Muscle of leg (tissue), 11 donors: ENCODE measurements around the gene CACNA2D2. TPM values are rescaled to one million over a fixed set of nuclear protein-coding genes. Genes with fewer than 3 reads are reported as not detected.

Experiments
- DNase-seq: peaks from one replicate; pipeline ENCODE4 v3.0.0; 2013
- H3K27ac ChIP-seq: one replicate; pipeline ENCODE4 v1.5.1; 2013; ENCODE audit warnings: mild to moderate bottlenecking, low read length, control low read depth
- H3K27me3 ChIP-seq: one replicate; pipeline ENCODE4 v1.6.1; 2013; ENCODE audit warnings: low read length; ENCODE audit not compliant: control insufficient read depth, insufficient read depth
- H3K36me3 ChIP-seq: one replicate; pipeline ENCODE4 v1.6.1; 2013; ENCODE audit warnings: low read length; ENCODE audit not compliant: control insufficient read depth, insufficient read depth
- H3K4me1 ChIP-seq: one replicate; pipeline ENCODE4 v1.6.1; 2013; ENCODE audit warnings: low read length; ENCODE audit not compliant: control insufficient read depth, insufficient read depth
- H3K4me3 ChIP-seq: one replicate; pipeline ENCODE4 v1.5.1; 2013; ENCODE audit warnings: low read length, control low read depth
- H3K9me3 ChIP-seq: replicated peaks from 2 replicates; pipeline ENCODE4 v1.6.1; 2013; ENCODE audit warnings: low read depth, low read length; ENCODE audit not compliant: control insufficient read depth
- WGBS: methylation state at CpG from one replicate; pipeline ENCODE4 v1.1.5; 2013; ENCODE audit warnings: missing lambda C conversion rate; ENCODE audit not compliant: insufficient coverage; 5-methylcytosine and 5-hydroxymethylcytosine counted together
- polyA plus RNA-seq, 8 donors: library from polyadenylated mRNA; unstranded; fragments of 120-200 nt; gene quantifications; one replicate each; pipeline versions ENCODE4 v1.2.1 to v1.2.3, GENCODE V29; 2013; ENCODE audit warnings: inconsistent platforms in 1 of 8, low replicate concordance in 1 of 8; ENCODE audit not compliant: insufficient read length in 8 of 8, insufficient read depth in 1 of 8
- total RNA-seq: library from RNA; stranded (reverse); fragments of 120-200 nt; gene quantifications from one replicate; pipeline ENCODE4 v1.2.4, GENCODE V29; 2013

The CACNA2D2 gene
- total and polyA plus RNA-seq, 9 donors: 3.0 to 12.6 (median 9.3) TPM

DNA sequence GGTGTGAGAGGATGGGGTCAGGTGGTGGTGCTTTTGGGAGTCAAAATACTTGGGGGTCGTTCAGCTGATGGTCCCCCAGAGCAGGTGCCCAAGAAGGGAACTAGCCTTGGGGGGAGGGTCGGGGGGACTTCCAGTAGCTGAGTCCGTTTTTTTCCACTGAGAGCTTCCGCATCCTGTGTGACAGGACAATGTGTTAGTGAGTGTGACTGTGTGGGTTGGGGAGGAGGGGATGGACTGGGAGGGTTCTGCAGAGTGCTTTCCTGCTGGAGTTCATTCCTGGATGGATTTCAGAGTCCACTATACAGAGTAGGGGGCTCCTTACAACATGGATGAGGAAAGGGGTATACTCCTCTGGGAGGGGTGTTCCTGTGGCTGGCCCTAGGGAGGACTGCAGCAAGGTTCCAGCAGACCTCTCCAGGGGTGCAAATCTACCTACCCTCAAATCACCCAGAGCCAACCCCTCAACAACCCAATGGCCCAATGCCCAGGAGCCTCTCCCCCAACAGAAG lies 180.3 kb downstream of the CACNA2D2 start:
- no peaks in the 10 kb centered on the region for H3K27me3 ChIP-seq
- DNase-seq: peak; percentile 81
- peaks cover 34% of the 10 kb centered on the region for H3K36me3 ChIP-seq
- H3K4me3 ChIP-seq: no peak overlapping the region
- WGBS: 16% methylated on average over 3 of the region's 4 CpGs
- H3K27ac ChIP-seq: peak overlapping the region; percentile 96
- no peaks in the 10 kb centered on the region for H3K9me3 ChIP-seq
- H3K4me1 ChIP-seq: peaks cover 69% of the 10 kb centered on the region

DNA sequence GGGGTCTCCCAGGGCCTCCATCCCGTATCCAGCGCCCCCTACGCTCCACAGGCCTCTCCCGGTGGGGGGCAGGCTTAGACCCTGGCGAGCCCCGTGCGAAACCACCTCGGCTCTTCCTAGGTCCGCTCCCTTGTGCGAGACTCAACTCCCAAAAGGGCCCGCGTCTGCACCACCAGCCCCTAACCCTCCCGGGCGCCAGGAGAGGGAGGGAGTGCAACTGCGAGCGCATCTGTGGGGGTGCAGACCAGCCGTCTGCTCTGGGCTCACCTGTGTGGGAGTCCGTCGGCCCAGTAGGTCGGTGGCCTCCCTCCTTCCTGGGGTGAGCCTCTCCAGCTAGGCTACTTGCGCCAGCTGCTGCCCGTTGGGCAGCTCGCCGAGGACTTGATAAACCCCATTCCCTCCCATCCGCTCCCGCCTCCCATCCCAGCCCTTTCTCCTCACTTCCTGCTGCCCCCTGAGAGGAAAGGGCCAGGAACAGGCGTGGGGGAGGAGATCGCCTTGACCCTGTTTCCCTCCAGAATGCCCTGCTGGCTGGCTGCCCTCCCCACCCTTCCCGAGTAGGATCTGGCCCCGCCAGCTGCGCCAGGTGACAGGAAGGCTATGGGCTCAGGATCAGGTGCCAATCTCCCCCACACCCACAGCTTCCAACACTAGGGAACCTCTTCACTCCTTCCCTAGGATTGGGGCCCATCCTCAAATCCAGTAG lies 180.9 kb downstream of the CACNA2D2 start, which contains the start of gene HYAL2:
HYAL2 (minus strand) TSS at position 360 of the 706 bp plus-strand sequence. CDS start 2,256 bp downstream, outside the sequence.
- Histone ChIP-seq H3K27me3 (no peaks in the 10 kb centered on the region), H3K4me1 (peaks cover 73% of the 10 kb centered on the region), H3K9me3 (no peaks in the 10 kb centered on the region), H3K4me3 (peak within 1 kb of the TSS; percentile 74), H3K36me3 (peaks cover 40% of the 10 kb centered on the region), H3K27ac (peak within 1 kb of the TSS; percentile 96)
- DNase-seq: peak; percentile 51
- WGBS: 29% methylated on average over 11 of the region's 31 CpGs

DNA sequence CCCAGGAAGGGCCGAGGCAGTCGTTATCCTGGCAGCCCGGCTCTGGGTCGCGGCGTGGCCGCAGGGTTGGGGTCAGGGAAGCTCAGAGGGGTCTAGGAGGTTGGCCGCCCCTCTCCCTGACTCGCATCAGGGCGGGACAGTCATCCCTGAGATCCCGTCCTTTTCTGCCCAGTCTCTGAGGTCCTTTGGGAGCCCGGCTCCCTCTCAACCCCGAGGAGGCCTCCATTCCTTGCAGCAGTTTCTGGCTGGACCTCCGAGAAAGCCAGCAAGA lies 181.4 kb downstream of the CACNA2D2 start:
- WGBS: 1% methylated on average over 13 of the region's 14 CpGs
- no peaks in the 10 kb centered on the region for H3K27me3 ChIP-seq
- no peak for DNase-seq
- H3K4me1 ChIP-seq: peaks cover 73% of the 10 kb centered on the region
- H3K36me3 ChIP-seq: peaks cover 44% of the 10 kb centered on the region
- H3K9me3 ChIP-seq: no peaks in the 10 kb centered on the region
- H3K4me3 ChIP-seq: peak overlapping the region; percentile 74
- peak overlapping the region; percentile 96 for H3K27ac ChIP-seq

DNA sequence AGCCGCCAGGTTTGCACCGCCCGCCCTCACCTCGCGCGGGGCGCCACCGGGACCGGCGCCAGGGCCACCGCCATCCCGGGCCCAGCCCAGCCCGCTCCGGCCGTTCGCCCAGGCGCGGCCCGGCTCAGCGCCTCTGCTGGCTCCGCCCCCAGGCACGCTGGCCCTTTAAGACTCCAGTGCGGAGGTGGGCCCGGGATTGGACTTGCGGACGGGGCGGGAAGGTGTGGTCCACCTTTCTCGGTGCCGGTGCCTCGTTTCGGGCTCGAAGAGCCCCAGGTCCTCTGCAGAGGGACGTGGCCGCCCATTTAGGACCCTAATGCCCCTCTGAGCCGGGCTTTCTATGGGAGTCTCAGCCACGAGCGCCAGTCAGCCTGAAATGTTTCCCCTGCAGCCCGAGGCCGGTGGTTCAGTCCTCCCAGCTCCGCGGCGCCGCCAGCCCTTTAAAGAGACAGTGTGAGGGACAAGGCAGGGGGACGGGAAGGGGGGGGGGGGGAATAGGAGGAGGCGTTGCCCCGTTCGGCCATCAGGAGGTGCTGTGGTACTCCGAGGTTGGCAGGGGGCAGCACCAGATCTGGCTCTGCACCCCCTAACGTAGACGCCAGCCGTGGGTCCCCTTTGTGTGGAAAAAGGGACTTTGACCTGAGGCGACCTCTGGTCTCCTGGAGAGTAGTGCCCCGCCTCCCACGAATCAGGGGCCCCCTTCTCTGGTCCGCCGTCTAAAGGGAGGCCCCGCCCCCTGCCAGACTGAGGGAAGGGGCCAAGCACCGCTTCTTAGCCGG lies 181.9 kb downstream of the CACNA2D2 start:
- peak overlapping the region; percentile 96 for H3K27ac ChIP-seq
- peaks cover 50% of the 10 kb centered on the region for H3K36me3 ChIP-seq
- peaks cover 70% of the 10 kb centered on the region for H3K4me1 ChIP-seq
- under 1% methylated on average over 41 of the region's 59 CpGs for WGBS
- H3K27me3 ChIP-seq: no peaks in the 10 kb centered on the region
- peak overlapping the region; percentile 74 for H3K4me3 ChIP-seq
- peak; percentile 96 for DNase-seq
- no peaks in the 10 kb centered on the region for H3K9me3 ChIP-seq

DNA sequence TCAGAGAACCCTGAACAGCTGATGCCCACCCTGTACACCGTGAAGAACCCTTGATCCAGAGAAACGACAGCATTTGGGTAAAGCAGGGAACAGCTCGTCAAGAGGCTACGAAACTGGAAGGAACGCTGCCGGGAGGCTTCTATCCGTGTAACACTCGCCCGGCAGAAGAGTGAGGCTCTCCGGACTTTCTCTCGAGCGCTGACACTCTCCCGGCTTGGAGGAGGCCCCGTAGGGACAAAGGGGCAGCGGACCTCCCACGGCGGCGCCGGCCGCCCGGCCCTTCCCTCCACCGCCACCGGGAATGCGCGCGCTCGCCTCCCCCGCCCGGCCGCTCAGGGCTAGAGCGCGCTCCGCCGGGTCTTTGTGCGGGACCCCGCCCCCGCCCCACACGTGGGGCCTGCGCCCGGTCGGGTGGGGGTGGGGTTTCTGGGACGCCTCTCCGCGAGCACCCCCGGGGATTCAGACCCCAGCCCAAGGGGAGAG lies 182.5 kb downstream of the CACNA2D2 start:
- Histone ChIP-seq H3K36me3 (peaks cover 51% of the 10 kb centered on the region), H3K27me3 (no peaks in the 10 kb centered on the region), H3K27ac (peak overlapping the region; percentile 96), H3K9me3 (no peaks in the 10 kb centered on the region), H3K4me1 (peaks cover 70% of the 10 kb centered on the region), H3K4me3 (peak overlapping the region; percentile 74)
- peak; percentile 92 for DNase-seq
- 0% methylated on average over 23 of the region's 45 CpGs for WGBS

DNA sequence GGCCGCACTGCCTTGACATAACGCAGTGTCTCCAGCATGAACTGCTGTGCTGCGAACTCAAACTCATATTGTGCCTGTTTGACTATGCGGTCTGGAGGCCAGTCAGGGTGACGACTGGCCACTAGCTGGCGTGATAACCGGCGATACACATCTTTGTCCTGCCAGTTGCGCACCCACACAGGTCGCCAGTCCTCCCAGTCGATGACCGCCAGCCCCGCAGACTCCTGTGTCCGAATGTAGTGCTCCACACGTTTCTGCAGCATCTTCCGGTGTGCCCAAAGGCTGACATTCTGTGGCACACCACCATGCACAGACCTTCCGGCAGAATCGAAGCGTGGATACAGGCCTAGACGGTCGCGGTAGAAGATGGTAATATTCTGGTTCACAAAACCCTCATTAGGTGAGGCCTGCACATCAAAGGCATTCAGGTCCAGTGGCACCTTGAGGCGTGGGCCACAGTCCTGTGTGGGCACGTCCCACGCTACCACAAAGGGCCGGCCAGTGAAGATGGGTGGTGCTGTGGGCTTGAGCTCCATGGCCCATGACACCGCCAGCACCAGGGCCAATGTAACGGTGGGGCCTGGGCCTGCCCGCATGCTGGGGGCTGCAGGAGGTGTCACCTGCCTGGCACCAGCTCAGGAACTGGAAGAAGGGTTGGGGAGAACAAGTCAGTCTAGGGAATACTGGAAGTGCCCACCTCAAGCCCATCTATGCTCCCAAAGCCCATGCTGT lies 183.4 kb downstream of the CACNA2D2 start:
- Histone ChIP-seq H3K27ac (peak overlapping the region; percentile 85), H3K27me3 (no peaks in the 10 kb centered on the region), H3K36me3 (peaks cover 49% of the 10 kb centered on the region), H3K9me3 (no peaks in the 10 kb centered on the region), H3K4me1 (peaks cover 67% of the 10 kb centered on the region), H3K4me3 (peak overlapping the region; percentile 74)
- peak; percentile 10 for DNase-seq
- WGBS: 76% methylated on average over 29 of the region's 29 CpGs

DNA sequence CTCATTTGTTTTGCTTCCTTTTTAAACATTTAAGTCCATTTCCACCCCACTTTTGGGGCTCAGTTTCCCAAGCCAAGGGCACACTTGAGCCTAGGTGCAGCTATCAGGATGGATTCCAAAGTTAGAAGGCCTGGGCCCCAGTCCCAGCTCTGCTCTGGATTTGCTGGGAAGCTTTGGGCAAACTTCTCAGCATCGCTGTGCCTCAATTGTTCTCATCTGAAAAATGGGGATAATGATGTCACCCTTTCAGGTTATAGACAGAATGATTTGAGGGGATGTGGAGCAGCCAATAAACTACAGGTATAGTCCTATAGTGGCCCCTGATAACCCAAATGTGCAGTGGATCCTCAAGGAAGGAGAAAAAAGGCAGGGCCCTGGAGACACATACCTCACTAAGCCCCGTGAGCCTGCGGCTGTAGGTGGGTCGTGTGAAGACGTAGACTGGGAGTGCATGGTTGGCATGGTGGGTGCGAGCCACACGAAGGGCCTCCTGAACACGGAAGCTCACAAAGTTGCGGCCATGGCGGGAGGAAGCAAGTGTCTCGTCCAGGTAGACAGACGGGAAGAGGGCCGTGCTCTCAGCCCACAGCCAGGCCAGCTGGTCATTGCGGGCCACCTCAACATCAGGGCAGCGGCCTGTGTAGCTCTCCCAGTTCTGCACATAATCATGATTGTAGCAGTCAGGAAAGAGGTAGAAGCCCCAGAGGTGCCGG lies 184.1 kb downstream of the CACNA2D2 start:
- Histone ChIP-seq H3K36me3 (peaks cover 51% of the 10 kb centered on the region), H3K27me3 (no peaks in the 10 kb centered on the region), H3K4me1 (peaks cover 62% of the 10 kb centered on the region), H3K9me3 (no peaks in the 10 kb centered on the region), H3K4me3 (peak overlapping the region; percentile 0), H3K27ac (no peak overlapping the region)
- 91% methylated on average over 11 of the region's 16 CpGs for WGBS
- peak; percentile 10 for DNase-seq

DNA sequence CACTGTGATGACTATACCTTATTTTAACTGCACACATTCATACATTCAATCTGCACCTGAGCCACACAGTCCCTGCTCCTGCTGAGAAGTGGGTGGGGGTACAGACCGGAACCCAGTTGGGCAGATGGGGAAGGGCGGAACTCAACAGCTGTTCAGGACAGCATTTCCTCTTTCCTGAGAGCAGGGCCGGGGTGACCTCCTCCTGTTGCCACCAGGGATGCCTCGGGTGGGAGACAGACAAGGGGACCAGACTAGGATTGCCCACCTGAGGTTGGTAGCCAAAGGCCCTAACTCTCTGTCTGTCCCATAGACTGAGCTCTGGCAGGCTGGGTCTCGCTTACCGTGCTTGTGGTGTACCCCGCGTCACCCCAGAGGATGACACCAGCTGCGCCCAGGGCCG lies 184.8 kb downstream of the CACNA2D2 start:
- Histone ChIP-seq H3K4me1 (peaks cover 55% of the 10 kb centered on the region), H3K36me3 (peaks cover 52% of the 10 kb centered on the region), H3K9me3 (no peaks in the 10 kb centered on the region), H3K4me3 (no peak overlapping the region), H3K27me3 (no peaks in the 10 kb centered on the region), H3K27ac (no peak overlapping the region)
- DNase-seq: no peak
- WGBS: 76% methylated on average over 10 of the region's 10 CpGs

DNA sequence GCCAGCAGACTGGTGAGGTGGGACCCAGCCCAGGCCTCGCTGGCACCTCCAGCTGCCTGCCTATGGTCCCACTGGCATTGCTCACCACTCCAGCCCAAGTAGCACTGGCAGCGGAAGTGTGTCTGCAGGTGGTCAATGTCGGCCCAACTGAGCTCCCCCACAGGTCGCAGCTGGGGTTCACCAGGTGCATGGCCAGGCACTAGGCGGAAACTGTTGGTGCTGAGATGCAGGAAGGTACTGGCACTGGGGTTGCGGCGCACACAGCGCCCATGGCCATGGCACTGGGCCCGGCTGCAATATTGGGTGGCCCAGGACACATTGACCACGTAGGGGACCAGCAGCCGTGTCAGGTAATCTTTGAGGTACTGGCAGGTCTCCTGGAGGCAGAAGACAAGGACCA lies 185.3 kb downstream of the CACNA2D2 start:
- H3K27me3 ChIP-seq: no peaks in the 10 kb centered on the region
- no peak for DNase-seq
- H3K4me3 ChIP-seq: no peak overlapping the region
- WGBS: 90% methylated on average over 9 of the region's 11 CpGs
- H3K36me3 ChIP-seq: peaks cover 52% of the 10 kb centered on the region
- H3K27ac ChIP-seq: no peak overlapping the region
- H3K4me1 ChIP-seq: peaks cover 51% of the 10 kb centered on the region
- no peaks in the 10 kb centered on the region for H3K9me3 ChIP-seq
